ENCODE results near the gene ARHGEF17.

The ARHGEF17 gene

DNA sequence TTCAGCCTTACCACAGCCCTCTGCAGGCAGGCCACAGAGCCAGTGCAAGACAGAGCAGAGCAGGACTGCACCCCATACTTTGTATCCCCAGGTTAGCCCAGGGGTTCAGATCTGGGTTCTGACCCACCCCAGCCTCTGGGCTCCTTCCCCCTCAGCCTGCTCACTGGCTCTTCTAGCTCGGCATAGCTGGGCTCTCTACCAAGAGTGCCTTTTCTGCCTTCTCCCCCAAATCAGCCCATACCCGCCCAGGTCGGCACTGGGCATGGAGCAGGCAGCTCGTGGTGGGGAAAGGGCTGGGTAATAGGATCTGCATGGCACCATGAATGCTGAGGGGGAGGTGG, 76.4 kb downstream of the ARHGEF17 start:
- Histone ChIP-seq H3K27me3 (ENCODE audit: control insufficient read depth, insufficient read depth, low read length) (no peaks in the 10 kb centered on the region), H3K27ac (no peak overlapping the region), H3K79me2 (no peaks in the 10 kb centered on the region), H3K4me1 (peaks cover 3% of the 10 kb centered on the region), H2AFZ (no peak overlapping the region), H3K9ac (no peak overlapping the region), H3K4me2 (ENCODE audit: low read length) (no peak overlapping the region), H3K9me3 (ENCODE audit: control insufficient read depth, low read length) (no peaks in the 10 kb centered on the region), H3K4me3 (ENCODE audit: low read depth, low read length) (no peak overlapping the region), H3K36me3 (ENCODE audit: control insufficient read depth, insufficient read depth, low read length) (no peaks in the 10 kb centered on the region)
- TF ChIP-seq, protein P1, sequence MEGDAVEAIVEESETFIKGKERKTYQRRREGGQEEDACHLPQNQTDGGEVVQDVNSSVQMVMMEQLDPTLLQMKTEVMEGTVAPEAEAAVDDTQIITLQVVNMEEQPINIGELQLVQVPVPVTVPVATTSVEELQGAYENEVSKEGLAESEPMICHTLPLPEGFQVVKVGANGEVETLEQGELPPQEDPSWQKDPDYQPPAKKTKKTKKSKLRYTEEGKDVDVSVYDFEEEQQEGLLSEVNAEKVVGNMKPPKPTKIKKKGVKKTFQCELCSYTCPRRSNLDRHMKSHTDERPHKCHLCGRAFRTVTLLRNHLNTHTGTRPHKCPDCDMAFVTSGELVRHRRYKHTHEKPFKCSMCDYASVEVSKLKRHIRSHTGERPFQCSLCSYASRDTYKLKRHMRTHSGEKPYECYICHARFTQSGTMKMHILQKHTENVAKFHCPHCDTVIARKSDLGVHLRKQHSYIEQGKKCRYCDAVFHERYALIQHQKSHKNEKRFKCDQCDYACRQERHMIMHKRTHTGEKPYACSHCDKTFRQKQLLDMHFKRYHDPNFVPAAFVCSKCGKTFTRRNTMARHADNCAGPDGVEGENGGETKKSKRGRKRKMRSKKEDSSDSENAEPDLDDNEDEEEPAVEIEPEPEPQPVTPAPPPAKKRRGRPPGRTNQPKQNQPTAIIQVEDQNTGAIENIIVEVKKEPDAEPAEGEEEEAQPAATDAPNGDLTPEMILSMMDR (IDR thresholded peaks at IDR 0.05) = no peak

DNA sequence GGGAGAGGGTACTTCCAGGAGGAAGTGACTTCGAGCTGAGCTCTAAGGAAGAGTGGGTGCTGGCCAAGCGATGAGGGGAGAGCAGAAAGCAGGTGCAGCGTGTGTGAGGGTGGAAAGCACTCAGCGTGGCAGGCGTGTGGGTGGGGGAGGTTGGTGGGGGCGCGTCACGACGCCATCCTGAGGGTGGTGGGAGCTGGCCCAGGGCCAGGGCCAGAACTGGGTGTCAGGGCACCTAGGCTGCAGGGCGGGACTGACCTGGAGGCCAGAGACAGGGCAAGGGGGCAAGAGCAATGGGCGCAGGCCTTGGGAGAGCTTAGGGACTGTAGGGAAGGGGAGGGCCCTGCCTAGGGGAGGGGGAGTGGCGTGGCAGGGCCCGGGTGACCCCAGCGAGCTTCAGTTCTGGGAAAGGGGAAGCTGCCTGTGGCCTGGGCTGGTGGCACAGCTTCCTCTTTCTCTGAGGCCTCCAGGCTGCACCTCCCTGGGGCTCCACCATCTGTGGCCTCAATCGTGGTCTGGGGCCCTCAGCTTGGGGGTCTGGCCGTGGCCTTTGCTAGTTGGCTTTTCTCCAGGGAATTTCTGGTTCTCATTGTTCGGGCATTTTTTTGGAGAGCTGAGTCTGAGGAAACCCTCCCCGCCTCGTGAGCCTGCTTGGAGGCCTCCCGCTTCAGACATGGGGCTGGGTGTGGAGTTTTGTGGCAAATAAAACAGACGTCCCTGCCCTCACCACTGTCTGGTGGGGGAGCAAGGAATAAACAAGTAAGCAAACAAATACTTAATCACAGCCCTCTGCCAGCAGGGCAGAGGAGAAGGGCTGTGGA, 77.0 kb downstream of the ARHGEF17 start:
- no peak overlapping the region for H3K4me2 ChIP-seq (ENCODE audit: low read length)
- no peaks in the 10 kb centered on the region for H3K36me3 ChIP-seq (ENCODE audit: control insufficient read depth, insufficient read depth, low read length)
- no peaks in the 10 kb centered on the region for H3K27me3 ChIP-seq (ENCODE audit: control insufficient read depth, insufficient read depth, low read length)
- TF ChIP-seq, protein P1 (IDR thresholded peaks at IDR 0.05) = no peak
- no peak overlapping the region for H3K4me3 ChIP-seq (ENCODE audit: low read depth, low read length)
- no peaks in the 10 kb centered on the region for H3K79me2 ChIP-seq
- H3K9ac ChIP-seq = no peak overlapping the region
- no peak overlapping the region for H2AFZ ChIP-seq
- no peak overlapping the region for H3K27ac ChIP-seq
- H3K9me3 ChIP-seq (ENCODE audit: control insufficient read depth, low read length) = no peaks in the 10 kb centered on the region
- H3K4me1 ChIP-seq = peaks cover 3% of the 10 kb centered on the region

DNA sequence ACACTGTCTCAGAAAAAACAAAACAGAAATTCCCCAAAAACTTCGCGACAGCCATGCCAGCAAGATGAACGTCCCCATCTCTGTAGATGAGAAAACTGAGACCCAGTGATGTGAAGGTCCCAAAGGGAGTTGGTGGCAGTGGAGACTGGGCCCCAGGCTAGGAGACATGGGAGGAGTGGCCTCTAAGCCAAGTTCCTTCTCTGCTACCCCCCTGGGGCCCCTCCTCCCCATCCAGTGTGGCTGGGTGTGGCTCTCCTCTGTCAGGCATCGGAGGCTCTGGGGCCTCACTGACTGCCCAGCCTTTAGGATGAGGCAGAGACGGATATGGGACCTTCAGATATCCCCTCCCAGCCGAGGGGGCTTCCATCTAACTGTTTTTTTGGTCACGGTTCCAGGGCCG, 77.9 kb downstream of the ARHGEF17 start:
- Histone ChIP-seq H3K9me3 (ENCODE audit: control insufficient read depth, low read length) (no peaks in the 10 kb centered on the region), H3K4me3 (ENCODE audit: low read depth, low read length) (no peak overlapping the region), H3K79me2 (no peaks in the 10 kb centered on the region), H3K27ac (peak overlapping the region; percentile 15), H3K36me3 (ENCODE audit: control insufficient read depth, insufficient read depth, low read length) (no peaks in the 10 kb centered on the region), H3K4me2 (ENCODE audit: low read length) (no peak overlapping the region), H3K27me3 (ENCODE audit: control insufficient read depth, insufficient read depth, low read length) (no peaks in the 10 kb centered on the region), H3K9ac (no peak overlapping the region), H3K4me1 (peaks cover 3% of the 10 kb centered on the region), H2AFZ (no peak overlapping the region)
- TF ChIP-seq, protein P1 (IDR thresholded peaks at IDR 0.05) = no peak

DNA sequence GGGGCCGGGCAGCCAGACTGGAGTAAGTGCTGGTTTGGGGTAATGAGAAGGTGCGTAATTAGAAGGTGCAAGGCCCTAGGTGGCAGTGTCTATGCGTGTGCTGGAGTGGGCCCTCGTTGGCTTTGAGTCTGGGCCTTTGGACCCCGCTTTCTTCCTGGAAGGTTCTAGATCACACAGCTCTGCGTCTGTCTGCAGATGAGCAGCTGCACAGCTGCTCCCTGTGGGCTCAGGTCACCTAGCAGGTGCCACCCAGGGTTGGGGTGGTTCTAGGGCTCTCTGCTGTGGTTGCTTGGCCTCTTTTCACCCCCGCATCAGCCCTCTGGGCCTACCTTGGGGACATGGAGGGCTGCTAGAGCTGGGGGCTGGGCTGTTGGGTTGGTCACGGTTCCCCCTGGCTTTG, 78.5 kb downstream of the ARHGEF17 start:
- TF ChIP-seq, protein P1 (IDR thresholded peaks at IDR 0.05) = no peak
- peaks cover 3% of the 10 kb centered on the region for H3K4me1 ChIP-seq
- no peaks in the 10 kb centered on the region for H3K27me3 ChIP-seq (ENCODE audit: control insufficient read depth, insufficient read depth, low read length)
- peak overlapping the region; percentile 15 for H3K27ac ChIP-seq
- no peak overlapping the region for H3K4me2 ChIP-seq (ENCODE audit: low read length)
- H3K79me2 ChIP-seq = no peaks in the 10 kb centered on the region
- no peaks in the 10 kb centered on the region for H3K36me3 ChIP-seq (ENCODE audit: control insufficient read depth, insufficient read depth, low read length)
- H2AFZ ChIP-seq = no peak overlapping the region
- H3K9ac ChIP-seq = no peak overlapping the region
- no peak overlapping the region for H3K4me3 ChIP-seq (ENCODE audit: low read depth, low read length)
- no peaks in the 10 kb centered on the region for H3K9me3 ChIP-seq (ENCODE audit: control insufficient read depth, low read length)

Measured in parathyroid adenoma (tissue), 2 donors.